GM19324 (cell line): ENCODE data around the gene RPS5.
A peak's percentile ranks its signal among the peaks of the same experiment; 100 is the strongest.
"Not testable (repeated sequence)": the region's sequence is repeated elsewhere in the genome, so short reads cannot be mapped to it uniquely, and the experiment has no call there.

Experiments
- ATAC-seq: cut with Tn5 transposase; IDR thresholded peaks from one replicate; pipeline ENCODE4 v1.9.1; 2021; ENCODE audit warnings: mild to moderate bottlenecking, moderate library complexity; ENCODE audit not compliant: unreplicated experiment, low FRiP score

RPS5 gene

DNA sequence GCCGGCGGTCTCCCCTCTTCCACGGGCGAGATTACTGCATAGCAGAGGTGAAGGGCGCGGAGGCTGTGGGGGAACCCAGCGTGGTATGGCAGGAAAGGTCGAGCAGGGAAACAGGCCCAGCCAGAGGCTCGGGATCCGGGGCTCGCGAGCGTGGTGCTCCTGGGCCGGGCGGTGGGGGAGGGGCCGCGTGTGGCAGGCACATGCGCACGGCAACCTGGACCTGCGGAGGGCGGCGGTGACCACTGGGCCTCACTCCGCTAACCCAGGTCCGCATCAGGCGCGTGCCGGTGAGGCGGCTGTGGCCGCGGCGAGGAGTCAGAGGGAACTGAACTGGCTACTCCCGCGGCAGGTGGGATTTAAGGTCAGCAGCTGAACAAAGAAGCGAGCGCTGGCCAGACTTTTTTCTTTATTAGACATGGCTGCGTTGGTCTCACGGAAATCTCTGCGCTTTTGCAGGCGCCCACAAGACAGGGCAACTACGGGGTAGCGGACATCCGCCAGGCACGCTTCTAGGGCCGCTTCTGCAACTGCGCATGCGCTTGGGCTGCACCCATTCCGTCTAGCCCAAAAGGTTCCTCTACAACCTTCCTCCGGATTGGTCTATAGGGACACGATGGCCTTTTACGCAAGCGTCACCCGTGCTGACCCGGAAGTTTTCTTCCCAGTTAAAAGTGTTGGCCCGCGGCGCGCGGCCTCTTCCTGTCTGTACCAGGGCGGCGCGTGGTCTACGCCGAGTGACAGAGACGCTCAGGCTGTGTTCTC is at the start of gene RPS5:
Gene RPS5, plus strand, starts transcription at position 694 of the 762 bp plus-strand sequence. CDS start 869 bp downstream, outside the sequence.
- ATAC-seq, result peak; percentile 91

DNA sequence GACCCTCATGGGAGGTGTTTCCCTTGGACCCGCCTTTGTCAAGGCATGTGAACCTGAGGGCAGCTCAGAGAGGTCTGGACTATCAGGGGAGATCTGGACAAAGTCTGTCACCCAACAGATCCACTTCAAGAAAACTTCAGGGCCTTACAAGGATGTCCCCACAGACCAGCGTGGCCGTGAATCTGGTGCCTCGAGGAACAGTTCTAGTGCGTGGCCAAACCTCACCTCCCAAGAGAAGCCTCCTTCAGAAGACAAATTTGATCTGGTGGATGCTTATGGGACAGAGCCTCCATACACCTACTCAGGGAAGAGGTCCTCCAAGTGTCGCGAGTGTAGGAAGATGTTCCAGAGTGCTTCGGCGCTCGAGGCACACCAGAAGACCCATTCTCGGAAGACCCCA is 48.7 kb upstream of the RPS5 start:
- ATAC-seq, result no peak

DNA sequence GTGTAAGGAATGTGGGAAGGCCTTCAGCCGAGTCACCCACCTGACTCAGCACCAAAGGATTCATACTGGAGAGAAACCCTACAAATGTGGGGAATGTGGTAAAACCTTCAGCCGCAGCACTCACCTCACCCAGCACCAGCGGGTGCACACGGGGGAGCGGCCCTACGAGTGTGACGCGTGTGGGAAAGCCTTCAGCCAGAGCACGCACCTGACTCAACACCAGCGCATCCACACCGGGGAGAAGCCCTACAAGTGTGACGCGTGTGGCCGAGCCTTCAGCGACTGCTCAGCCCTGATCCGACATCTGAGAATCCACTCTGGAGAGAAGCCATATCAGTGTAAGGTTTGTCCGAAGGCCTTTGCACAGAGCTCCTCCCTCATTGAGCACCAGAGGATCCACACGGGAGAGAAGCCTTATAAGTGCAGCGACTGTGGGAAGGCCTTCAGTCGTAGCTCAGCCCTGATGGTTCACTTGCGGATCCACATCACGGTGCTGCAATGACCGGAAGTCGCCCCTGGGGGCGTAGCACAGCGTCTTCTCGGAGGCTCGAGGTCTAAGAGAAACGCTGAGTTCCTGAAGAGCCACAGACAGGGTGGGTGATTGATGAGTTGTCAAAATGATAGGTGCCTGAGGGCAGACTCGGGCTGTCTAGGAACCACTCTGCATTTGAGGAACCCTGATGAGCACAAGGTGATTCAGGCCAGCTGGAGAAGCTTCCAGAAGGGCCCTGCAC is 48.1 kb upstream of the RPS5 start:
- ATAC-seq, result no peak

DNA sequence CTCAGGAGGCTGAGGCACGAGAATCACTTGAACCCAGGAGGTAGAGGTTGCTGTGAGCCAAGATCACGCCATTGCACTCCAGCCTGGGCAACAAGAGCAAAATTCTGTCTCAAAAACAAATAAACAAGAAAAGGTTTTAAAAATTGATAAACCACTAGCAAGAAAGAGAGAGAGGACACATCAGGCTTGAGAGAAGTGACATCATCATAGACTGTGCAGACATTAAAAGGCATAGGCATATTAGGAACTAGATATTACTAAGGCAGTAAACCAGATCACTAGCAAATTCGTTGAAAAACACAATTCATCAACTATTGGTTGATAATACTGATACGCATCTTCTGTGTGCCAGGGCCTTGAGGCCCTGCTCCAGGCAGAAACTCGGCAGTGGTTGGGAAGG is 41.5 kb upstream of the RPS5 start:
- ATAC-seq, result no peak

DNA sequence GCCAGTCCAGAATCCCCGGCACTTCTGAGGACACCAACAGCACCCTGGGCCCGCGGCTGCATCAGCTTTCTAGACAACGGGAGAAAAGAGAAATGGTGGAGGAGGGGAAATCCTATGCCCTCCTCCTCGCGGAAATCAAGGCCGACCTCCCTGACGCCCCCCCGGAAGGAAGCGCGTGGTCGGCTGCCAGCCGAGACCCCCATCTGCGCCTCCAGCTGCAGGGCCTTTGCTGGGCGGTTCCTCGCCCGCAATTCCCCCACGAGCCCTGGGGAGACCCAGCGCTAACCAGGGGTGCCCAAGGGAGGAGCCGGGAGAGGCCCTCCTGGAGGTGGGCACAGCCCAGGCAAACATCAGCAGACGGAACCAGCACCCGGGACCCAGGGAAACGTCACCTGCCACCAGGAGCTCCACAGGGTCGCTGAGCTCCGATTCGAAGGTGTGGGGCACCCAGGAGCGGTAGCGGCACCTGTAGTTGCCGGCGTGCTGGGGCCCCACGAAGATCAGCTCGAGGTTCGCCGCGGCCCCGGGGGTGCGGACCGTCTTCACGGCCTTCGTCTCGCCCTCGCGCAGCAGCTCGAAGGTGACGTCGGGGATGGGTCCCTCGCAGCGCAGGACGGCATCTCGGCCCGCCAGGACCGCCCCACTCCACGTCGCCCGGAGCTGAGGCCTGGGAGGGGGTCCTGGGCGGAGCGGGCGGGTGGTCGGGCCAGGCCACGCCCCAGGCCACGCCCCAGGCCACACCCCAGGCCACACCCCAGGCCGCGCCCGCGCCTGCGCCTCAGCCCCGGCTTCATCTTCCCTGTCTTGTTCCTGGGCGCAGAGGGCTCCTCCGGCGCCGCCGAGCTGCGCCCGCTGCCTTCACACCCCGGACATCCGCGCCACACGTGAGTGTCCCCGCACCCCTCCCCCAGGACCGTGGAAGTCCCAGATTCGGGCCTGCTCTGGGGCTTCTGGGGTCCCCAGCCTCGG is 39.8 kb upstream of the RPS5 start:
- peak; percentile 78 for ATAC-seq

DNA sequence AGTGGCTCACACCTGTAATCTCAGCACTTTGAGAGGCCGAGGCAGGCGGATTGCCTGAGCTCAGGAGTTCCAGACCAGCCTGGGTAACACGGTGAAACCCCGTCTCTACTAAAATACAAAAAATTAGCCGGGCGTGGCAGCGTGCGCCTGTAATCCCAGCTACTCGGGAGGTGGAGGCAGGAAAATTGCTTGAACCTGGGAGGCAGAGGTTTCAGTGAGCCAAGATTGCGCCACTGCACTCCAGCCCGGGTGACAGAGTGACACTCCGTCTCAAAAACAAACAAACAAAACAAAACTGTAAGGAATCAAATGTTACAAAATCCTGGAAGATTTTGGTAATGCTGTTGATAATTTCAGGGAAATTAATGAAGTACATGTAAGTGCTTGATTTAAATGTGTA is 39.0 kb upstream of the RPS5 start:
- ATAC-seq, result not testable (repeated sequence)

DNA sequence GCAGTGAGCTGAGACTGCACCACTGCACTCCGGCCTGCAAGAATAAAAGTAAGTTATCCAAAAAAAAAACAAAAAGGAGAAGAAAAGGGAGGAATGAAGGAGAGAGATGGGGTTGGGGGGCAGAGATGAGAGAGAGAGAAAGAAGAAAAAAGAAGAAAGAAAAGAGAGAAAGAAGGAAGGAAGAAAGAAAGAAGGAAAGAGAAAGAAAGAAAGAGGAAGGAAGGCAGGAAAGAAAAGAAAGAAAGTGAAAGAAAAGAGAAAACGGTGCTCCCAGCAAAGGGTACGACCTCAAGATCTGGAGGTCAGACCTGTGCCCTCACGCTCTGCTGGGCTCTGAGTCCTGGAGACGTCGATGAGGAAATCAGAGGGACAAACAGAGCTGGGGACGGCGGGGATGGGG is 37.5 kb upstream of the RPS5 start:
- no peak for ATAC-seq

DNA sequence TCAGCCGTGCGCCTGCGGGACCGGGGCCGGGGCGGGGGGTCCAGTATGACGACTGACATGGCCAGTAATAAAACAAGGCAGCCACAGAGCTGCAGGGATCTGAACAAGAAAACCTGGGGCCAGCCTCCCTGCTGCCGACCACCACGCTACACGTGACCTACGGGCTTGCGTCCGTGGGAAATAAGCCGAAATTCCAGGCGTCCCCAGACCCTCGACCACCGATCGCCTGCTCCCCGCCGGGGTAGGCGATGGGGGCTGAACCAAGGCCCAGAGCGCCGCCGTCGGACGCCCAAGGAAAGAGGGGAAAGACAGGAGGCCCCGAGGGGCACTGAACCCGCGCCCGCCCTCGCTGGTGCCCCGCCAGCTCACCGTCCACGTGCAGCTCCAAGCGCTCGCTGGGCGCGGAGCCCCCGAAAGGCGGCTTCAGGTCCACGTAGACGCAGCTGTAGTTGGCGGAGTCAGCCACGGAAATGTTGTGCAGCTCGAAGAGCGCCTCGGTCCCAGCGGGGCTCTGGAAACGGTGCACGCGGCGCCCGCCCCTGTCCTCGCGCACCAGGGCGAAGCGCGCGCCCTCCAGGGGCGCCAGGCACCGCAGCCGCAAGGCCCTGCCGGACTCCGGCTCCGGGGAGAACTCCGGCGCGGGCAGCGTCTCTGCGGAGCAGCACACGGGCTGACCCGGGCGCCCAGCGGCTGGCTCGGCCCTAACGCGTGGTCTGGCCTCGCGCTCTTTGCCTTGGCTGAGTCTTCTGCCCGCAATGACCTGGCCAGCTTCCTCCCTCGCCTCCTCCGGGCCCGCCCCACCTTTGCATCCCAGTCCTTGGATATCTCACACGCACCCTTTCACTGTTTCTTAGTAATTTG is 36.8 kb upstream of the RPS5 start:
- no peak for ATAC-seq

DNA sequence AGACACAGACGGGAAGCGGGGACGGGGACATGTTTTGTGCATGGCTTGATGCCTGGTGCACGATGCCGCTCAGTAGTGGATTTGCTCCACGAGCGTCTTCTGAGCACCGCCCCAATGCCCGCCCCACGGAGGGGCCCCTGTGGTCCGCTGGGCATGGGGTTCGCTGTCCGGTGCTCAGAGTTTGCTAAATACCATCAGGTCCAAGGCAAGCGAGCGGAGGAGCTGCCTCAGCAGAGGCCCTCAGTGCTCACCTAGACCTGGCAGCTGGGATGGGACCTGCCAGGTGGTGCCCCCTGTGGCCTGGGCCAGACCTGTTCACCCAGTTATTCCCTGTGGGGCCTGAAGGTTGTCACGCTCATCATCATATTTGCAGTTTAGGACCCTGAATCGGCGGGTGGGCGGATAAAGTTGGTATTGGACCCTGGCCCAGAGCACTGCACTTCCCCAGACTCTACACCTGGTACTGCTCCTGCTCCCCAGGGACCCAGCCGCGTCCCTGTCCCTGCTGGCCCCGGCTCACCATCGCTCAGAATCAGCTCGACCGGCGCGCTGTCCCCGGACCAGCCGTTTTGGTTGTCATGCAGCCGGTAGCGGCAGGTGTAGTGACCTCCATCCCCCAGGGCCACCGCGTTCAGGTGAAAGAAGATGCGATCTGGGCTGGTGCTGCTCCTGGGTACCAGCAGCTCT is 36.1 kb upstream of the RPS5 start:
- ATAC-seq, result no peak

DNA sequence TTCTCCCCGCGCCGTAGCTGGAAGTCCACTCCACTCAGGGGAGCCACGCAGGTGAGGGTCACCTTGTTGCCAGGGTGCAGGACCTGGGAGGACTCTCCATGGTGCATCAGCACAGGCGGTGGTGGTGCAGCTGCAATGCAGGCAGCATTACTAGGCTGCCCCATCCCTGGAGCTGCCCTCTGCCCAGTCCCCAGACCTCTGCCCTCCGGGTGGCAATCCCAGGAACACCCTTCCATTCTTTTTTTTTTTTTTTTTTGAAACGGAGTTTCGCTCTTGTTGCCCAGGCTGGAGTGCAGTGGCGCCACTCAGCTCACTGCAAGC is 35.6 kb upstream of the RPS5 start:
- ATAC-seq, result no peak

DNA sequence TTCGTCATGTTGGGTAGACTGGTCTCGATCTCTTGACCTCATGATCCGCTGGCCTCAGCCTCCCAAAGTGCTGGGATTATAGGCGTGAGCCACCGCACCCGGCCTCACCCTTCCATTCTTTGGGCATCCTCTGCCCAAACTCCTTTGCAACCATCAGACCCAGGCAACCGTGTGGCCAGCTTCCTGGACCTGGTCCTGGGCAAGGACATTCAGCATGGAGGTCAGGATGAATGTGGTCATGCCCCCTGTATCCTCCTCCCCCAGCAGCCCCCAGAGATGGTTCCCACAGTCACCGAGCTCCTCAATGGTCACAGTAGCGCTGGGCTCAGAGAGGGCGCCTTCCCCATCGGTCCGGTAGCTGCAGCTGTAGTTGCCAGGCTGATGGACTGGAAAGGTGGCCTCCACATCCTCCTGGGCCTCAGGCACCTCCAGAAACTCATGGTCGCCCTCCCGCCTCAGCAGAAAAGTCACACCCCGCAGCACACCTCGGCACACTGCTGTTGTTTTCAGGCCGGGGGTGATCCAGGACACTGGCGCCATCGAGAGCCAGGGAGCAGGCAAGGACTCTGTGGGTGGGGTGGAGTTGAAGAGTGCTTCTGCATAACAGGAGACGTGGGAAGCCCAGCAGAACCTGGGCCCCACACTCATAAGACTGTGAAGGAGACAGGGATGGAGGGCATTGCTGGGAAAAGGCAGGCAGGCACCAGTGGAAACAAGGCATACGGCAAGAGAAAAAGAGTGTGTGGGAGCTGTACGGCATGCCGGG is 34.9 kb upstream of the RPS5 start:
- no peak for ATAC-seq

DNA sequence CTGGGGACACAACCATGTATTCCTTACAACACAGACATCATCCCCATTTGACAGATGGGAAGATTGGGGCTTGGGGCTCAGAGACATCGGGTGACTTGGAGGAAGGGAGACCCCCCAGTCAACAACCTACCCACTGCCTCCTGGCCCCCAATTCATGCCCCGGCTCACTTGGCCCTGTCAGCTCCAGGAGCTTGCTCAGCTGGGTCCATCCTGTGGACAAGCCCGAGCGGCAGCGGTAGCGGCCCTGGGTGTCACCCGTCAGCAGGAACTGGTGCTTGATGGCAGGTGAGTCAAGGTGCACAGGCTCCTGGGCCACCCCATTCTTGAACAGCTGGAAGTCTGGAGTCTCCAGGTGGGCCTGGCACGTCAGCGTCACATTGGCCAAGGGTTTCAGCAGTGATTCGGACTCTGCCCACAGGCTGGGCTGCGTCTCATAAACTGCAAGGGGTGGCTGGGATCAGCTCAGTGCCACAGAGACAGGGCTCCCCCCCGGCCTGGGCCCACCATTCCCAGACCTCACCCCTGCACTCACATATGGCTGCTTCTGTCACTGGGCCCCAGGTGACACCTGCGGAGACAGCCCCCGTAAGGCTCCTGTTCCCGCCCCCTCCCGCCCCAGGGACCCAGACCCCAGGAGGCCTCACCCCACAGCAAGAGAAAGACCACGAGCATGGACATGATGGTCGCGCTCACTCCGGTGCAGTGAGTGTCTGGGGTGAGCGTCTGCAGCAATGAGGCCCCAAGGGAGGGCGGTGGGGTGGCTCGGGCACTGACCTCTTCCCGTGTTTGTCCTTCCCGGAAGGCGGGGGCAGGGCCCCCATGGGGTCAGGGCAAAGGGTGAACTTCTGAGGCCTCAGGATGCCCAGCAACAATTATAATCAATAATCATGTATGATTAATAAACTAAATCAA is 34.1 kb upstream of the RPS5 start, which contains the start of gene A1BG:
Gene A1BG, minus strand, starts transcription at position 733 of the 912 bp plus-strand sequence. Its CDS starts 55 bp downstream, at position 678.
- no peak for ATAC-seq

DNA sequence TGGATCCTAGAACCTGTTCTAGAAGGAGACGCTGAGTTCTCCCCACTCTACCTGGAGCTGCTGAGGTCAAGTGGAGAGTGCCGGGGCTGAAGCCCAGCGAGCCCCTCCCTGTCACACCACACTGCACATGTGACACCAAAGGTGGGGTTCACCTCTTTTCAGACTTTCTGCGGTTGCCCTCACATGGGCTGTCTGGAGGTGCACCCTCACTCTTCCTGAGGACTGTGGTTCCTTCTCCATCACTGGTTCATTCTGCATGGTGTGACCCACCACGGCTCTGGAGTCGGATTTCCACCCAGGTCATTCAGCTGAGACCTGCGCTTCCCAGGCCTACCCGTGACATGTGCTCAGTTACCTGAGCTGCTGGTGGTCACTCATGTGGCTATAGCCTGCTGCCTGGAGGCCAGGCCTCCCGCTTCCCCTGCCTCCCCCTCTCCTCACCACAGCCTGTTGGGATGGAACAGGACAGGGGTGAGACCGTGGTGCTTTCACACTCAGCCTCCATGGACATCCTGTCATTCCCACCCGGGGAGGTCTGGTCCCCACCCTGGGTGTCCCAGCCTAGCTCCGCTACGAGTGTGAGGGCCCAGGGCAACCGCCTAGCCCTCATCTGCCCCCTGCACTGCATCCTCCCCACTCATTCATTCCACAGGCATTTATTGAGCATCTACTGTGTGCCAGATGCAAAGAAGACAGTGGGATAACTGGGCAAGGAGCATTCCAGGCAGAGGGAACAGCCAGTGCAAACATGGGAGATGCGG is 33.2 kb upstream of the RPS5 start:
- ATAC-seq, result no peak

DNA sequence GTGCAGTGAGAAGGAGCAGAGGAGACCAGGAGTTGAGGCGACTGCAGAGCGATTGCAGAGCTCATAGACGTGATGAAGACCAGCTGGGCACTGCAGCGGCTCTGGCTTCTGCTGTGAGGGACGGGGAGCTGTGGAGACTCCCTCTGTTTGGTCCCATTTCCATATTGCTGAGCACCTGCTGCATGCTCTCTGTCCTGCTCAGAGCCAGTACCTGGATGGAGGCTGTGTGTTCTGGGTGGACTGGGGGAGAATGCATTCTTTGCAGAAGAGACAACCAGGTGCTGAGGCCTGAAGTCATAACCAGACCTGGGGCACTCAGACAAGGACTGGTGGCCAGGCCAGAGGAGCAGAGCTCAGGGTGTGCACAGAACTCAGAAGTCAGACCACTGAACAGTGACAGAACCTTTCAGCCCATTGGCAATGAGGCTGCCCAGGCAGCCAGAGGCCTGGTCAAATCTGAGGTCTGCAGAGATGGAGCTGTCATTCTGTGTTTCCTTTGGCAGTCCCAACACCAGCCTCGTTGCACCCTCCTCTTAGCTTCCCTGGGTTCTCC is 32.5 kb upstream of the RPS5 start:
- ATAC-seq, result no peak

DNA sequence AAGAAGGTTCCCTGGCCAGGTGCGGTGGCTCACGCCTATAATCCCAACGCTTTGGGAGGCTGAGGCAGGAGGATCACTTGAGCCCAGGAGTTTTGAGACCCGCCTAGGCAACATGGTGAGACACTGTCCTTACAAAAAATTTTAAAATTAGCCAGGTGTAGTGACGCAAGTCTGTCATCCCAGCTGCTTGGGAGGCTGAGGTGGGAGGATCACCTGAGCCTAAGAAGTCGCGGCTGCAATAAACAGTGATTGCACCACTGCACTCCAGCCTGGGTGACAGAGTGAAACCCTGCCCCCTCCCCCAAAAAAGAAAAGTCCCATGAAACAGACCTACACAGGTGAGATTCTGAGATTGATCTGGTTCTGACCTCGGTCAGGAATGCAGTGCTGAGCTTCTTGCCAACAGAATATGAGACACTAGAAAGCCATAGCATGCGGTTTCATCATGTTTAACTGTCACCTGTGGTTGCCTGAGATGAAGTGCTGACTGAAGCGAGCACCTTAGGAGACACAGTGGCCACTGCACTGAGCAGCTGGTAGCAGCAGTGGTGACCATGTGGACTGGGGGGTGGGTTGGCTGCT is 31.8 kb upstream of the RPS5 start:
- ATAC-seq, result no peak
